C4-2B (cell line): ENCODE measurements around the gene SCYL3.

Experiments
- CTCF ChIP-seq: fragments of 450-650 bp; conservative IDR thresholded peaks from 2 replicates; pipeline ENCODE4 v1.5.1; 2017; ENCODE audit warnings: mild to moderate bottlenecking
- ZFX ChIP-seq: fragments of 450-650 bp; IDR thresholded peaks from 2 replicates; pipeline ENCODE4 v1.6.1; 2017

DNA sequence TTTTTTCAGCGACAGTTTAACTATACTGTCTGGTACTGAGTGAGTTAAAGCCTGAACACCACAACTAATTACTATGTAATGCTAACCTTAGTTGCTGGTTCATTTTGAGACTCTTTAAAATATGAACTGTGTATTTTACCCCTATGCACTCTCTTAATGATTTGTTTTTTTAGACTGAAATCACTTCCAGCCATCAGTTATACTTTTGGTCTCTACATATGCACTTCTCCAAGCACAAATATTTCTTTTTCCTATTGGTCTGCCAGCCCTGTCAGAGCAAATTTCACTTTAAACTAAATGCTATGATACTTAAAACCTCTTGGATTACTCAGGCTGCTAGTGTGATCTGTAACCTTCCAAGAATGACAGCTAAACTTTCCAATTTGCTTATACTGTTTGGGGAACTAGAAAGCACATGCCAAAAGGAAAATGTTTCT lies 38.1 kb upstream of the SCYL3 start:
- TF ChIP-seq CTCF (no peak), ZFX (no peak)
